IMR-90 (cell line): ENCODE measurements around the gene GPR107. TPM values are rescaled to one million over a fixed set of nuclear protein-coding genes. Genes with fewer than 3 reads are reported as not detected.

Experiments
- ATAC-seq: fragments of 200-7000 bp; cut with Tn5 transposase; 2 replicates; pipeline ENCODE4 v1.9.1; 2020; ENCODE audit warnings: low read depth, mild to moderate bottlenecking, moderate library complexity
- BruUV-seq: library from RNA; stranded (reverse); fragments of 400-500 nt; replicated peaks from 2 replicates; lab custom pipeline; 2021; lab: Mats Ljungman, UMichigan
- CTCF ChIA-PET: fragments of 300-600 bp; formaldehyde crosslinking; extraction: SDS; loops from one replicate; lab custom pipeline; 2021; ENCODE audit warnings: antibody characterized with exemption; lab: Yijun Ruan, JAX
- POLR2A ChIA-PET: fragments of 300-600 bp; sonication (Branson Sonifier 250); formaldehyde crosslinking; loops from one replicate; lab custom pipeline; 2022; ENCODE audit warnings: antibody characterized with exemption; ENCODE audit not compliant: unreplicated experiment; lab: Charles Lee
- DNase-seq: peaks from one replicate; pipeline ENCODE4 v3.0.0; 2013
- H2AFZ ChIP-seq: replicated peaks from 2 replicates; pipeline ENCODE3; 2013; ENCODE audit warnings: low read length, mild to moderate bottlenecking; ENCODE audit not compliant: poor library complexity
- H2AK5ac ChIP-seq: 2 replicates; pipeline ENCODE4 v1.6.1; 2013; ENCODE audit warnings: low read depth, low read length, inconsistent platforms
- H2AK9ac ChIP-seq: replicated peaks from 2 replicates; pipeline ENCODE3; 2013; ENCODE audit warnings: mild to moderate bottlenecking, low read depth, low read length, moderate library complexity; ENCODE audit not compliant: poor library complexity
- H2BK120ac ChIP-seq: 2 replicates; pipeline ENCODE4 v1.6.1; 2013; ENCODE audit warnings: low read depth, low read length, inconsistent platforms
- H2BK15ac ChIP-seq: 3 replicates; pipeline ENCODE4 v1.6.1; 2013; ENCODE audit warnings: low read depth, low read length, inconsistent platforms
- H2BK20ac ChIP-seq: 2 replicates; pipeline ENCODE4 v1.6.1; 2013; ENCODE audit warnings: low read depth, mild to moderate bottlenecking, inconsistent platforms, low read length, moderate library complexity
- H2BK5ac ChIP-seq: 2 replicates; pipeline ENCODE4 v1.6.1; 2013; ENCODE audit warnings: mild to moderate bottlenecking, low read depth, low read length, inconsistent platforms; ENCODE audit not compliant: poor library complexity, severe bottlenecking
- H3K14ac ChIP-seq: replicated peaks from 2 replicates; pipeline ENCODE4 v1.6.1; 2013; ENCODE audit warnings: low read depth, low read length, inconsistent platforms
- H3K18ac ChIP-seq: 2 replicates; pipeline ENCODE4 v1.6.1; 2013; ENCODE audit warnings: low read depth, low read length, control low read depth
- H3K23ac ChIP-seq: 2 replicates; pipeline ENCODE4 v1.6.1; 2013; ENCODE audit warnings: low read depth, low read length, inconsistent platforms
- H3K27ac ChIP-seq: 2 replicates; pipeline ENCODE4 v1.5.1; 2013; ENCODE audit warnings: mild to moderate bottlenecking, control low read depth, low read length; ENCODE audit not compliant: insufficient read depth
- H3K27me3 ChIP-seq: 2 replicates; pipeline ENCODE4 v1.6.1; 2013; ENCODE audit warnings: low read length; ENCODE audit not compliant: control insufficient read depth, insufficient read depth
- H3K36me3 ChIP-seq: 2 replicates; pipeline ENCODE4 v1.6.1; 2013; ENCODE audit warnings: low read length, mixed read lengths; ENCODE audit not compliant: control insufficient read depth, insufficient read depth
- H3K4ac ChIP-seq: 2 replicates; pipeline ENCODE4 v1.6.1; 2013; ENCODE audit warnings: low read depth, low read length, inconsistent platforms
- H3K4me1 ChIP-seq: 2 replicates; pipeline ENCODE4 v1.6.1; 2013; ENCODE audit warnings: low read length, mixed read lengths; ENCODE audit not compliant: control insufficient read depth, insufficient read depth
- H3K4me2 ChIP-seq: 2 replicates; pipeline ENCODE4 v1.6.1; 2013; ENCODE audit warnings: low read depth, mild to moderate bottlenecking, control low read depth, low read length, moderate library complexity
- H3K4me3 ChIP-seq: 2 replicates; pipeline ENCODE4 v1.5.1; 2013; ENCODE audit warnings: low read depth, mild to moderate bottlenecking, control low read depth, low read length, moderate library complexity; ENCODE audit not compliant: insufficient read depth
- H3K56ac ChIP-seq: 2 replicates; pipeline ENCODE4 v1.6.1; 2013; ENCODE audit warnings: low read length, inconsistent platforms; ENCODE audit not compliant: insufficient read depth; ENCODE audit errors: extremely low read depth
- H3K79me1 ChIP-seq, 2 experiments: 2 replicates each; pipeline ENCODE4 v1.6.1; 2013; ENCODE audit warnings: low read length in 2 of 2, inconsistent platforms in 1 of 2, low read depth in 1 of 2
- H3K9ac ChIP-seq: 2 replicates; pipeline ENCODE4 v1.6.1; 2013; ENCODE audit warnings: low read depth, low read length, control low read depth
- H3K9me1 ChIP-seq: 2 replicates; pipeline ENCODE4 v1.6.1; 2013; ENCODE audit warnings: low read length, inconsistent platforms; ENCODE audit not compliant: insufficient read depth
- H3K9me3 ChIP-seq: 2 replicates; pipeline ENCODE4 v1.6.1; 2013; ENCODE audit warnings: low read length; ENCODE audit not compliant: control insufficient read depth, insufficient read depth
- H4K20me1 ChIP-seq: 2 replicates; pipeline ENCODE4 v1.6.1; 2013; ENCODE audit warnings: low read length, inconsistent platforms; ENCODE audit not compliant: insufficient read depth
- H4K5ac ChIP-seq: 2 replicates; pipeline ENCODE4 v1.6.1; 2013; ENCODE audit warnings: mild to moderate bottlenecking, low read depth, low read length, control low read depth
- H4K8ac ChIP-seq, 2 experiments: 2 replicates each; pipeline ENCODE4 v1.6.1; 2013; ENCODE audit warnings: low read depth in 2 of 2, low read length in 2 of 2, control low read depth in 1 of 2, inconsistent platforms in 1 of 2
- H4K91ac ChIP-seq: 2 replicates; pipeline ENCODE4 v1.6.1; 2013; ENCODE audit warnings: low read depth, low read length, inconsistent platforms; ENCODE audit not compliant: insufficient read depth
- CHD1 ChIP-seq: IDR thresholded peaks from 2 replicates; pipeline ENCODE4 v1.6.1; 2012; ENCODE audit warnings: low read depth, low read length, improper control_type of control experiment
- ELK1 ChIP-seq: fragments of 150-350 bp; IDR thresholded peaks from 2 replicates; pipeline ENCODE4 v1.6.1; 2016; ENCODE audit warnings: low read depth, mild to moderate bottlenecking, low read length, moderate library complexity, borderline replicate concordance
- MAFK ChIP-seq: IDR thresholded peaks from 2 replicates; pipeline ENCODE4 v1.6.1; 2012; ENCODE audit warnings: low read depth, low read length, improper control_type of control experiment
- NFE2L2 ChIP-seq: fragments of 150-350 bp; IDR thresholded peaks from 2 replicates; pipeline ENCODE4 v1.6.1; 2016; ENCODE audit warnings: low read depth, mild to moderate bottlenecking, low read length
- RCOR1 ChIP-seq: IDR thresholded peaks from 2 replicates; pipeline ENCODE4 v1.6.1; 2012; ENCODE audit warnings: mild to moderate bottlenecking, low read length, improper control_type of control experiment; ENCODE audit not compliant: insufficient replicate concordance
- RFX5 ChIP-seq: IDR thresholded peaks from 2 replicates; pipeline ENCODE4 v1.8.0; 2012; ENCODE audit warnings: low read depth, mild to moderate bottlenecking, low read length, moderate library complexity
- WGBS, 2 experiments: methylation state at CpG; one replicate each; pipeline versions ENCODE4 v1.1.5 to v1.1.7; 2013; ENCODE audit warnings: missing lambda C conversion rate in 2 of 2; ENCODE audit not compliant: insufficient read length in 1 of 2; ENCODE audit errors: extremely low coverage in 2 of 2; 5-methylcytosine and 5-hydroxymethylcytosine counted together
- dilution Hi-C: fragments of 300-500 bp; cut with HindIII; formaldehyde crosslinking; loops from one replicate; pipeline ENCODE4 v1.14.3; 2018; ENCODE audit warnings: low sequenced_read_pairs; ENCODE audit not compliant: unreplicated experiment
- in situ Hi-C: fragments of 300-500 bp; cut with MboI; formaldehyde crosslinking; loops from 3 replicates; pipeline ENCODE4 v1.14.3; 2019; ENCODE audit warnings: low sequenced_read_pairs, inconsistent platforms, mixed read lengths
- intact Hi-C: fragments of 100-400 bp; cut with micrococcal nuclease; formaldehyde crosslinking; loops from 2 replicates; pipeline ENCODE4 v1.10.0; 2022
- polyA plus RNA-seq, 3 experiments: library from polyadenylated mRNA; depleted of rRNA; stranded (reverse); fragments of >200 nt; gene quantifications; 2 replicates each; pipeline ENCODE4 v1.2.3, GENCODE V29; 2012; ENCODE audit warnings: low replicate concordance in 1 of 3
- total RNA-seq: library from RNA; depleted of rRNA; stranded (reverse); fragments of >200 nt; gene quantifications from 2 replicates; pipeline ENCODE4 v1.2.3, GENCODE V29; 2012

Gene GPR107
- total and polyA plus RNA-seq, 2 of the 4 experiments (the other 2 are of a cell fraction) = 16.7 to 21.6 TPM

- Histone ChIP-seq H3K4me3 (no peak overlapping the region), H3K27ac (no peak overlapping the region), H3K56ac (no peak overlapping the region), H3K79me1 (0 out of 4 replicates have a peak, but pooled peaks cover 0 to 3% of the 10 kb centered on the region in 2 experiments), H3K18ac (no peak overlapping the region), H4K20me1 (peaks cover 14% of the 10 kb centered on the region), H4K5ac (no peak overlapping the region), H3K4me1 (peaks cover 7% of the 10 kb centered on the region), H2BK120ac (no peak overlapping the region), H3K14ac (no peak overlapping the region), H2AFZ (no peak overlapping the region), H3K4me2 (no peak overlapping the region), H4K8ac (no peak overlapping the region), H2BK15ac (no peak overlapping the region), H3K36me3 (peaks cover 43% of the 10 kb centered on the region), H3K23ac (no peak overlapping the region), H3K9me3 (no peaks in the 10 kb centered on the region), H3K27me3 (no peaks in the 10 kb centered on the region), H4K91ac (no peak overlapping the region), H2AK9ac (no peak overlapping the region), H3K9ac (no peak overlapping the region), H3K4ac (no peak overlapping the region), H2BK20ac (no peak overlapping the region), H3K9me1 (no peaks in the 10 kb centered on the region), H2AK5ac (no peak overlapping the region), H2BK5ac (no peak overlapping the region)
- intact Hi-C loops = loop anchor here (5.0 kb wide), 2 partner anchors 217 to 578 kb away; no protein-coding TSS in a partner anchor
- POLR2A ChIA-PET = no interaction called here
- no peak for ATAC-seq
- in situ Hi-C loops = loop anchor here (25.0 kb wide), 2 partner anchors 133 to 558 kb away; partner anchors contain the start of gene PRDM12
- BruUV-seq = no TSS peak
- no peak for DNase-seq
- CTCF ChIA-PET = no interaction called here
- WGBS, 2 experiments = no CpG with 5 or more reads among the region's 4 CpGs
- TF ChIP-seq CHD1 = no peak
- no peak for TF ChIP-seq MAFK
- no peak for TF ChIP-seq RFX5
- no peak for TF ChIP-seq RCOR1
- TF ChIP-seq NFE2L2 = no peak
- no peak for TF ChIP-seq ELK1
- dilution Hi-C loops = loop anchor here (25.0 kb wide), 1 partner anchor 133 kb away; no protein-coding TSS in a partner anchor
Observed at GRCh38 chr9:130104491-130105193, 50.9 kb downstream of the GPR107 start.
